HL-60 (cell line): Measurements from ENCODE around the gene TBCK.

Experiments used
- DNase-seq, 2 experiments: peaks; one replicate each; pipeline ENCODE4 v3.0.0-alpha.2; 2010 to 2020; ENCODE audit warnings: low read depth in 1 of 2, low spot score in 1 of 2
- H3K27ac ChIP-seq: fragments of 250-450 bp; sonication (Bioruptor Pico); replicated peaks from 2 replicates; pipeline ENCODE4 v1.5.1; 2020; ENCODE audit warnings: mild to moderate bottlenecking, moderate library complexity
- H3K27me3 ChIP-seq: fragments of 250-450 bp; sonication (Bioruptor Pico); 2 replicates; pipeline ENCODE4 v1.5.1; 2021; ENCODE audit warnings: mild to moderate bottlenecking, moderate library complexity; ENCODE audit not compliant: insufficient read depth, poor library complexity, severe bottlenecking
- H3K4me3 ChIP-seq: replicated peaks from 2 replicates; pipeline ENCODE4 v1.5.1; 2011; ENCODE audit warnings: mild to moderate bottlenecking, control low read depth, low read length; ENCODE audit not compliant: insufficient read depth
- GABPA ChIP-seq: IDR thresholded peaks from 2 replicates; pipeline ENCODE4 v1.6.1; 2012; ENCODE audit warnings: low read depth
- POLR2AphosphoS5 ChIP-seq: IDR thresholded peaks from 2 replicates; pipeline ENCODE4 v1.6.1; 2012; ENCODE audit warnings: low read depth
- SPI1 ChIP-seq: IDR thresholded peaks from 2 replicates; pipeline ENCODE4 v1.6.1; 2012; ENCODE audit warnings: low read depth, mild to moderate bottlenecking, borderline replicate concordance
- TF ChIP-seq, protein P1 (sequence below): IDR thresholded peaks from 2 replicates; pipeline ENCODE4 v1.6.1; 2012; ENCODE audit warnings: low read depth; ENCODE audit not compliant: insufficient replicate concordance
- TF ChIP-seq, protein P2 (sequence below): IDR thresholded peaks from one replicate; pipeline ENCODE4 v1.5.1; 2011; ENCODE audit warnings: low read length, control low read depth, inconsistent platforms; ENCODE audit not compliant: insufficient read depth

TBCK gene

DNA sequence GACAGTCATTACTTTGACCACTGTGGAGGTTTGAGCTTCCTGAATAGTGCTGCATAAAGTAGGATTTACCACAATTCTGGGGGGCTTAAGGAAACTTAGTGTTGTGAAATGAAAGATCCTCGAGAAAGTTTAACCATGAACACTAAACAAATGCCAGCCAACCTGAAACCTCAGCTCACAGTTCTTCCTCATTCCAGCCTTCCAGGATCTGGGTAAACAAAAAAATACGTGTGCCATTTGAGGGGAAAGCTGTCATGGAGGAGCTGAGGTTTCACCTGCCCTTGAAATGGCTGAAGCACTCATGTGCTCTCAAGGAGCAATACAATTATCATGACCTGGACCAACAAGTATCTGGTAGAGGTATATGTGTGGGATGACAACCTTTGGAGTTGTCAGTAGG lies 278.0 kb downstream of the TBCK start:
- TF ChIP-seq GABPA, result no peak
- no peak for TF ChIP-seq SPI1
- TF ChIP-seq, protein P1, sequence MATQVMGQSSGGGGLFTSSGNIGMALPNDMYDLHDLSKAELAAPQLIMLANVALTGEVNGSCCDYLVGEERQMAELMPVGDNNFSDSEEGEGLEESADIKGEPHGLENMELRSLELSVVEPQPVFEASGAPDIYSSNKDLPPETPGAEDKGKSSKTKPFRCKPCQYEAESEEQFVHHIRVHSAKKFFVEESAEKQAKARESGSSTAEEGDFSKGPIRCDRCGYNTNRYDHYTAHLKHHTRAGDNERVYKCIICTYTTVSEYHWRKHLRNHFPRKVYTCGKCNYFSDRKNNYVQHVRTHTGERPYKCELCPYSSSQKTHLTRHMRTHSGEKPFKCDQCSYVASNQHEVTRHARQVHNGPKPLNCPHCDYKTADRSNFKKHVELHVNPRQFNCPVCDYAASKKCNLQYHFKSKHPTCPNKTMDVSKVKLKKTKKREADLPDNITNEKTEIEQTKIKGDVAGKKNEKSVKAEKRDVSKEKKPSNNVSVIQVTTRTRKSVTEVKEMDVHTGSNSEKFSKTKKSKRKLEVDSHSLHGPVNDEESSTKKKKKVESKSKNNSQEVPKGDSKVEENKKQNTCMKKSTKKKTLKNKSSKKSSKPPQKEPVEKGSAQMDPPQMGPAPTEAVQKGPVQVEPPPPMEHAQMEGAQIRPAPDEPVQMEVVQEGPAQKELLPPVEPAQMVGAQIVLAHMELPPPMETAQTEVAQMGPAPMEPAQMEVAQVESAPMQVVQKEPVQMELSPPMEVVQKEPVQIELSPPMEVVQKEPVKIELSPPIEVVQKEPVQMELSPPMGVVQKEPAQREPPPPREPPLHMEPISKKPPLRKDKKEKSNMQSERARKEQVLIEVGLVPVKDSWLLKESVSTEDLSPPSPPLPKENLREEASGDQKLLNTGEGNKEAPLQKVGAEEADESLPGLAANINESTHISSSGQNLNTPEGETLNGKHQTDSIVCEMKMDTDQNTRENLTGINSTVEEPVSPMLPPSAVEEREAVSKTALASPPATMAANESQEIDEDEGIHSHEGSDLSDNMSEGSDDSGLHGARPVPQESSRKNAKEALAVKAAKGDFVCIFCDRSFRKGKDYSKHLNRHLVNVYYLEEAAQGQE, result no peak
- no peak for TF ChIP-seq POLR2AphosphoS5
- TF ChIP-seq, protein P2, sequence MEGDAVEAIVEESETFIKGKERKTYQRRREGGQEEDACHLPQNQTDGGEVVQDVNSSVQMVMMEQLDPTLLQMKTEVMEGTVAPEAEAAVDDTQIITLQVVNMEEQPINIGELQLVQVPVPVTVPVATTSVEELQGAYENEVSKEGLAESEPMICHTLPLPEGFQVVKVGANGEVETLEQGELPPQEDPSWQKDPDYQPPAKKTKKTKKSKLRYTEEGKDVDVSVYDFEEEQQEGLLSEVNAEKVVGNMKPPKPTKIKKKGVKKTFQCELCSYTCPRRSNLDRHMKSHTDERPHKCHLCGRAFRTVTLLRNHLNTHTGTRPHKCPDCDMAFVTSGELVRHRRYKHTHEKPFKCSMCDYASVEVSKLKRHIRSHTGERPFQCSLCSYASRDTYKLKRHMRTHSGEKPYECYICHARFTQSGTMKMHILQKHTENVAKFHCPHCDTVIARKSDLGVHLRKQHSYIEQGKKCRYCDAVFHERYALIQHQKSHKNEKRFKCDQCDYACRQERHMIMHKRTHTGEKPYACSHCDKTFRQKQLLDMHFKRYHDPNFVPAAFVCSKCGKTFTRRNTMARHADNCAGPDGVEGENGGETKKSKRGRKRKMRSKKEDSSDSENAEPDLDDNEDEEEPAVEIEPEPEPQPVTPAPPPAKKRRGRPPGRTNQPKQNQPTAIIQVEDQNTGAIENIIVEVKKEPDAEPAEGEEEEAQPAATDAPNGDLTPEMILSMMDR, result no peak
- no peaks in the 10 kb centered on the region for H3K27me3 ChIP-seq
- no peak overlapping the region for H3K4me3 ChIP-seq
- DNase-seq, result no peak
- no peak overlapping the region for H3K27ac ChIP-seq

DNA sequence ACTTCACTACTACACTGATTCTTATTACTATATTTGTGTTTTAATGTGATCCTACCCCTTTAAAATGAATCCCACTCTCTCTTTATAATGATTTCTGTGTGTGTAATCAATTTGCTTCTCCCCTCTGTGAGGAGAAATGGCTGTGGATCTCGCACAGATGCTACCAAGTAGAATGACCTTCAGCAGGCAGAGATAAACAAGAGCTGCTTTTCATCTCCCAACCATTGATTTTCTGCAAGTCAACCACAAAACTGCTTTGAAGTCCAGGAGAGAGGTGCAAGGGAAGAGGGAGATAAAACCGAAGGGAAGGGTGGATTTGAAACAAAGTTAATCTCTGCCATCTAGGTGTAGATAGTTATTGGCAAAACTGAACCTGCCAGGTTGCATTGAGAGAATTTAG lies 279.2 kb downstream of the TBCK start:
- H3K27me3 ChIP-seq, result no peaks in the 10 kb centered on the region
- no peak for DNase-seq
- no peak overlapping the region for H3K27ac ChIP-seq
- H3K4me3 ChIP-seq, result no peak overlapping the region
- TF ChIP-seq POLR2AphosphoS5 (no peak), SPI1 (no peak)
- TF ChIP-seq, protein P1, result no peak
- TF ChIP-seq, protein P2, result no peak

DNA sequence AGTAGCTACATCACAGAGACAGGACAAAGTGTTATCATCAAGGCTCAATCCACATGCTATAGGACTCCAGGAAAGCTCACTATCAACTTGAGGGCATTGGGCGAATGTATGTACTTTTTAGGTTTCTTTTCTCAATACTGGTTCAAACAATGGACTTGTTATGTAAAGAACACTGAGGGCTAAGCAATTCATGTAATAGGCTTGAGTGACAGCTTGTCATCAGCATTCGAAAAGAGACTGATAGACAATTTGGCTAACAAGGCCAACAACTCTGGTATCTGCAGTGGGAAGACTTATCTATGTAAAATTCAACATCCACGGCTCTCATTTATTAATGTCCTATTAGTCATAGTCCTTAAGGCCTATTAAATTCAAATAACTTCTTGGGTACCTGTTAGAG lies 279.7 kb downstream of the TBCK start:
- Histone ChIP-seq H3K27me3 (no peaks in the 10 kb centered on the region), H3K27ac (no peak overlapping the region), H3K4me3 (no peak overlapping the region)
- no peak for DNase-seq
- TF ChIP-seq POLR2AphosphoS5 (no peak), SPI1 (no peak), GABPA (no peak)
- TF ChIP-seq, protein P2, result no peak
- TF ChIP-seq, protein P1, result no peak
